GM18505 (cell line): ENCODE measurements around the gene PYY.

ENCODE experiments used
- ATAC-seq: cut with Tn5 transposase; IDR thresholded peaks from one replicate; pipeline ENCODE4 v1.9.1; 2021; ENCODE audit not compliant: unreplicated experiment
- POLR2A ChIP-seq: IDR thresholded peaks from 4 replicates; pipeline ENCODE4 v1.6.1; 2011; ENCODE audit warnings: borderline replicate concordance; ENCODE audit not compliant: insufficient read depth, insufficient read length; ENCODE audit errors: extremely low read depth

Gene PYY

GRCh38 chr17:43912635-43913304, 41.0 kb downstream of the PYY start:
- no peak for TF ChIP-seq POLR2A
- no peak for ATAC-seq

DNA sequence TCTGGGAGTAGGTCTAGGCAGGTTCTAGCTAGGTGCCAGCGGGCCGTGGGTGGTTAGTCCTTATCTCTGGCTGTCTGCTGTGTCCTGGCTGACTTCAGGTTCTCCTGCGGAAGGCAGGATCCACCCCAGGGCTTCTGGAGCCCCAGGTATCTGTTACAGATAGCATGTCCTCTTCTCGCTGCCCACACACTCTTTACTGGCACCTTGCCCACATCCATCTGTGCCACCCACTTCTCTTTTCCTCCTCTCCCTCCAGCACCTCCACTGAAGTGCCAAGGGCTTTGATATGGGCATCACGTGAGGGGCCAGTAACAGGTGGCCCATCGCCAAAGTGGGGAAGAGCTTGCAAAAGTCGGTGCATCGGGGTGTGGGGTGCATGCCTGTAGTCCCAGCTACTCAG, 41.8 kb downstream of the PYY start:
- no peak for ATAC-seq

DNA sequence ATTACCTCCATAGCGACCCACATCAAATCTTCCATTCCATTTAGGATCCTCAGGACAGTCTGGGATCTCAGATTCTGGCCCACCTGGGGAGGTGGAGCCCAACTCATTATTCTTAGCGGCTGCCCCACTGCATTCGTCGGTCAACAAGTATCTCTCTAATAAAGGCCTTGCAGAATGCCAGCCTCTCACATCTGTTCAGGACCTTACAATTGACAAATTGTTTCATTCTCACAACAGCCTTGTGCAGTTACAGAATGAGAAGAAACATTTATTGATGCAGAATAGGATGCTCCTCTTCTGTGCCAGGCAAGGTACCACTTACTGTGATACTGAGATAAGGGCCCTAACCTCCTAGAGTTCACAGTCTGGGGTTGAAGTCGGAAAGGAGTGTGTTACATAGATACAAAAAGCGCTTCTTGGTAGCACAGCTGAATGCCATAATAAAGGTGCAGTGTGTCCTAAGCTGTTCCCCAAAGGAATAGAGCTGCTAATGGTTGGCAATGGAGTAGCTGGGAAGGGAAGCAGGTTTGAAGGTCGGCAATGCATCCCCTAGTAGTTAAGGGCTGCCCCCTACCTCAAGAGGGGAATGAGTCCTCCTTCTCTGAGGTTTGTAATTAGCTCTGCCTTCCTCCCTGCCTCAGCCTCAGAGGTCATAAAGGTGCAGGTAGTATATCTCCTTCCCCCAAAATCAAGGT, 44.1 kb downstream of the PYY start:
- ATAC-seq: no peak
- TF ChIP-seq POLR2A: no peak

More for the DNA sequence above, 41.8 kb downstream of the PYY start:
- TF ChIP-seq POLR2A: no peak

DNA sequence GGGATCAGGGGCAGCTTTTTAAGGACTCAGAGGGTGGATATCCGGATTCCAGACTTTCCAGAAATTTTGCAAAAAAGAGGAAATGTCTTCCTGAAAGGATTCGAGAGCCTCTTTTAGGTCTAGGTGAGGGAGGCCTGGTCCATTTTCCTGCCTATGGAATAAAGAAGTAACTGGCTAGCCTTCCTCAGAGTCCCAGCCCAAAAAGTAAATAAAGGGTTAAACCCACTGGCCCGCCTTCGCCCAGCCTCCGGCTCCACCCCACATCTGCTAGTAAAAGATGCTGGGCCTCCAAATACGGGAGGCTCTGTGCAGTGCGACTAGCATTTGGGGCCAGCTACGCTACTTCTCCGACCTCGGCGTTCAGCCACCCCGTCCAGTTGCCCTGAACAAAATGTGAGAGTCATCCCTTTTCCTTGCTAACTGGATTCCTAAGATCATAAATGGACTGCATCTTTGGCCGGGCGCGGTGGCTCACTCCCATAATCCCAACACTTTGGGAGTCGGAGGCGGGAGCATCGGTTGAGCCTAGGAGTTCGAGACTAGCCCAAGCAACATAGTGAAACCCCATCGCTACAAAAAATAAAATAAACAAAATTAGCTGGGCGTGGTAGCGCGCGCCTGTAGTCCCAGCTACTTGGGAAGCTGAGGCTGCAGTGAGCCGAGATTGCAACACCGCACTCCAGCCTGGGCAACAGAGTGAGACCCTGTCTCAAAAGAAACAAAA, 45.6 kb downstream of the PYY start:
- ATAC-seq: no peak
- TF ChIP-seq POLR2A: no peak

DNA sequence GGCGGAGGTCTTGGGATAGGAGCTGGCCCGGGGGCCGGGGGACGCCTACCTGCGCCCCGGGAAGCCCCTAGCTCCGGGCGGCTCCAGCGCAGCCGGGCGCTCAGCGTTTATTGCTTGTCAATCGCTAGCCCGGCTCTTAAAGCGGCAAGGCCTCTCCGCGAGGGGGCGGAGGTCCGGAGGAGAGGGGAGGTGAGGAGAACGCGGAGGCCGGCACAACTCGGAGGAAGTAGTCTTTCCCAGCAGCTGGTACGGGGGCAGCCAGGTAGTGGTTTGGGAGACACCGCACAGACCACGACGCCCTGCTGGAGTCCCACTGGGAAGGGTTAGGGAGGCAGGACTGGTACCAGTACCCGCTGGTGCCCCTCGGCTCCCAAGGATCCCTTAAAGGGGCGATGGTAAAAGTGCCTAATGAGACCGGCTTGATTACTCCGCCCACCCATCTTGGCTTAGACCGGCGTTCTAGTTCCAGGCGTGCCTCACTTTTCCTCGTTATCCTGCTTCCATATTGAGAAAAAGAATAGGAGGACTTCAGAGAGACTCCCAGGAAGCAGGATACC, 46.2 kb downstream of the PYY start, which contains the start of gene MPP2:
MPP2 (minus strand) TSS at position 112 of the 557 bp plus-strand sequence. CDS start 3,076 bp downstream, outside the sequence.
- no peak for ATAC-seq

GRCh38 chr17:43906951-43907424, 46.8 kb downstream of the PYY start:
- ATAC-seq: no peak
- no peak for TF ChIP-seq POLR2A

More for the DNA sequence above, 46.2 kb downstream of the PYY start, which contains the start of gene MPP2:
- no peak for TF ChIP-seq POLR2A

DNA sequence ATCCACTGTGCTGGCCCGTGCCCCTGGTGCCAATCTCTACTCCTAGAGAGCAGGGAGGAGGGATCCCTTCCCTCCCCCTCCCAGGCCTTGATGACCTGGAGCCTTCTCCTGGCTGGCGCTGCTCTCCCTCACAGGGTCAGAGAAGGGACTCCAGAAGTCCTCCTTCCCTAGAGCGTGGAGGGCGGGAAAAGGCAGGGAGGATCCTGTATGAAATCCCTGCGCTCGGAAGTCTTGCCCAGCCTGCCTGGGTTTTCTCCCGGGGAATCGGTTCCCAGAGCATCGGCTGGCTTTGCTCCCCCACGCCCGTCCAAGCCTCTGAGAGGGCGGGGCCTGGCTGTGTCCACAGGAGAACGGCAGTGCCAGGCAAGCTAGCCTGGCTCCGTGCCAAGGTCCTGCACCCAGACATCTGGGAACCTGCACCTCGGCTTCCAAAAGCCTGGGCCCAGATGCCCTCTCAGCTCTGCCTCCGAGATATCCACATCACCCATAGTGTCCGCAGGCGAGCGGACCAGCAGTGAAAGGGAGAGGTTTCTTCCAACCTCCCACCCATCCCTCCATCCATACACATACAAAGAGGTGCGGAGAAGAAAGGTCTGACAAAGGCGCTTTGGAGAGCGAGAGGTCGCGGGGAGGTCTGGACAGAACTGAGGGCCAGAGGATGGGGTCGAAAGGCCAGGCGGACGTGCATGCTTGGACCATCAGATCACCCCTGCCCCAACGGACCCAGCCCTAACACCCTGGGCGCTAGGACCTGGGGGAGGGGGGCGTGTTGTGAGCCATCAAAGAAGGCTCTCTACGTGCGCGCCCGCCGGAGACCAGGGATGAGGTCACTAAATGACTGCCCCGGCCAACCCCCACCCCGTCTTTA, 47.5 kb downstream of the PYY start:
- no peak for TF ChIP-seq POLR2A
- ATAC-seq: no peak

DNA sequence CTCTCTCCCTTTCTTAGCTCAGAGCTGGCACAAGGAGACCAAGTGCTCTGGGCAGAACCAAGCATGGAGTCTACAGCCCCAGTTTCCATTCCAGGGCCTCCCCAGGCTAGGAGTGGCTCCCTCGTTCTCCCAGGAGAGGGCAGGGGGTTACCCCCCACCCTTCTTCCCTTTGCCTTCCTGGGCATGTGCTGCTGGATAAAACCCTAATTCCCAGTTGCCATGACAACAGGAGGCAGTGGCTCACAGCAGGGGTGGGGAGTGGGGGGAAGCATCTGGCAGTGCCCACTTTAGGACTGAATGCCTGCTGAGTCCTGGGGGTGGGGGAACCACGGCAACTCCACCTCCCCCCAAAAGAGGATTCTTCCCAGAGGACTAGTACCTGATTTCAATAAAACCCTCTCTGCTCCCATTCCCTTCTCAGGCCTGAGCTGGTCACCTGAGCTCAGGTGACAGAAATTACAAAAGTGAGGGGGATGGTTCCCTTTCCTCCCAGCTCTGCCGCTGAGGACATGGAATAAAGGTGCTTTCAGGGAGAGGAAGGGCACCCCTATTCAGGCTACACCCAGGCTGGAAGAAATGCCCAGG, 48.2 kb downstream of the PYY start:
- ATAC-seq: no peak
- no peak for TF ChIP-seq POLR2A
